Esophagus squamous epithelium (tissue), 5 donors: Measurements from ENCODE around the gene CACNA2D2. TPM values are rescaled to one million over a fixed set of nuclear protein-coding genes. Genes with fewer than 3 reads are reported as not detected.

Experiments used
- DNase-seq: peaks from one replicate; lab custom pipeline; 2025; lab: John Stamatoyannopoulos, UW
- H3K27ac ChIP-seq, 4 donors: fragments of 200-600 bp; sonication (generic); one replicate each; pipeline ENCODE4 v1.5.1; 2016 to 2019; ENCODE audit warnings: mild to moderate bottlenecking in 1 of 4
- H3K27me3 ChIP-seq, 4 donors: fragments of 200-600 bp; sonication (generic); 1 replicate in 3 of 4; 2 replicates in 1 of 4; pipeline versions ENCODE4 v1.5.1 to v1.6.0; 2017 to 2021; ENCODE audit warnings: antibody characterized with exemption in 1 of 4
- H3K36me3 ChIP-seq, 3 donors: fragments of 200-600 bp; sonication (generic); one replicate each; pipeline ENCODE4 v1.5.1; 2016 to 2019
- H3K4me1 ChIP-seq, 3 donors: fragments of 200-600 bp; sonication (generic); one replicate each; pipeline ENCODE4 v1.5.1; 2017 to 2019
- H3K4me3 ChIP-seq, 4 donors: fragments of 200-600 bp; sonication (generic); 1 replicate in 3 of 4; 2 replicates in 1 of 4; pipeline ENCODE4 v1.5.1; 2016 to 2019; ENCODE audit warnings: mild to moderate bottlenecking in 2 of 4, moderate library complexity in 1 of 4
- H3K9me3 ChIP-seq, 3 donors: fragments of 200-600 bp; sonication (generic); one replicate each; pipeline ENCODE4 v1.5.1; 2016 to 2019
- POLR2A ChIP-seq, 4 donors: fragments of 450-650 bp; IDR thresholded peaks; one replicate each; pipeline ENCODE4 v1.6.1; 2017; ENCODE audit warnings: antibody characterized with exemption in 4 of 4, mild to moderate bottlenecking in 4 of 4, moderate library complexity in 3 of 4
- WGBS, 2 donors: methylation state at CpG; one replicate each; pipeline ENCODE4 v1.1.5; 2018; 5-methylcytosine and 5-hydroxymethylcytosine counted together
- intact Hi-C: fragments of 100-400 bp; cut with DNase I; formaldehyde crosslinking; loops from one replicate; pipeline ENCODE4 v1.15.0; 2022
- total RNA-seq, 4 donors: library from RNA; depleted of rRNA; stranded (reverse); fragments of >200 nt; gene quantifications; one replicate each; pipeline ENCODE4 v1.1.0, GENCODE V29; 2016
- TF ChIP-seq, protein P1 (sequence below), 6 experiments: fragments of 450-650 bp in 4 of 6; fragments of 200-600 bp in 2 of 6; sonication (generic) in 2 of 6; IDR thresholded peaks; one replicate each; pipeline ENCODE4 v1.5.1; 2016 to 2019; ENCODE audit warnings: antibody characterized with exemption in 6 of 6, mild to moderate bottlenecking in 4 of 6, moderate library complexity in 4 of 6
- donor health status: DM: yes; HTN: yes; CAD: no.

The CACNA2D2 gene
- total RNA-seq, 4 donors from 2014 or later, result 0.18 to 0.57 (median 0.35) TPM; not detected in 1

DNA sequence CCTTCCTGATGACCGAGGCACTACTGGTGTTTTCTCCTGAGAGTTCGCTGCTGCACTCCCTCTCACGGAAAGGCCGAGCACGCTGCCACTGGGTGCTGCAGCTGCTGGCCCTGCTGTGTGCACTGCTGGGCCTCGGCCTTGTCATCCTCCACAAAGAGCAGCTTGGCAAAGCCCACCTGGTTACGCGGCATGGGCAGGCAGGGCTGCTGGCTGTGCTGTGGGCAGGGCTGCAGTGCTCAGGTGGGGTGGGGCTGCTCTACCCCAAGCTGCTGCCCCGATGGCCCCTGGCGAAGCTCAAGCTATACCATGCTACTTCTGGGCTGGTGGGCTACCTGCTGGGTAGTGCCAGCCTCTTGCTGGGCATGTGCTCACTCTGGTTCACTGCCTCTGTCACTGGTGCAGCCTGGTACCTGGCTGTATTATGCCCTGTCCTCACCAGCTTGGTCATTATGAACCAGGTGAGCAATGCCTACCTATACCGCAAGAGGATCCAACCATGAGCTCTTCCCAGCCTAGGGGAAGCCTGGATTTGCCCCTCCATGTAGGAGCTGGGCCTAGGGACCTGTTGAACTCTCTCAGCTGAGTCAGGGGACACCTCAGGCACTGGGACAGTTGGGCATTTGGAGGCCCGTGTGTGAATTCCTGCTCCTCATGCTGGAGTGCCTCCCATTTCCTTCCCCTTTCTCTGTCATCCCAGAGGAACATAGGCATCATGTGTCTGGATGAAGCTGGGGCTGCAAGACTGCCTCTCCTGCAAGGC, 150.0 kb downstream of the CACNA2D2 start:
- TF ChIP-seq, protein P1, sequence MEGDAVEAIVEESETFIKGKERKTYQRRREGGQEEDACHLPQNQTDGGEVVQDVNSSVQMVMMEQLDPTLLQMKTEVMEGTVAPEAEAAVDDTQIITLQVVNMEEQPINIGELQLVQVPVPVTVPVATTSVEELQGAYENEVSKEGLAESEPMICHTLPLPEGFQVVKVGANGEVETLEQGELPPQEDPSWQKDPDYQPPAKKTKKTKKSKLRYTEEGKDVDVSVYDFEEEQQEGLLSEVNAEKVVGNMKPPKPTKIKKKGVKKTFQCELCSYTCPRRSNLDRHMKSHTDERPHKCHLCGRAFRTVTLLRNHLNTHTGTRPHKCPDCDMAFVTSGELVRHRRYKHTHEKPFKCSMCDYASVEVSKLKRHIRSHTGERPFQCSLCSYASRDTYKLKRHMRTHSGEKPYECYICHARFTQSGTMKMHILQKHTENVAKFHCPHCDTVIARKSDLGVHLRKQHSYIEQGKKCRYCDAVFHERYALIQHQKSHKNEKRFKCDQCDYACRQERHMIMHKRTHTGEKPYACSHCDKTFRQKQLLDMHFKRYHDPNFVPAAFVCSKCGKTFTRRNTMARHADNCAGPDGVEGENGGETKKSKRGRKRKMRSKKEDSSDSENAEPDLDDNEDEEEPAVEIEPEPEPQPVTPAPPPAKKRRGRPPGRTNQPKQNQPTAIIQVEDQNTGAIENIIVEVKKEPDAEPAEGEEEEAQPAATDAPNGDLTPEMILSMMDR (IDR thresholded peaks at IDR 0.05), result no peak
- TF ChIP-seq POLR2A (IDR thresholded peaks at IDR 0.05), result no peak
- no peak overlapping the region for H3K4me3 ChIP-seq
- H3K27ac ChIP-seq, result no peak overlapping the region
- WGBS, 2 donors, result 73 to 74% methylated on average over 3 to 7 of the region's 12 CpGs
- intact Hi-C loops, result no loop called here
- H3K36me3 ChIP-seq, result peaks cover 20 to 70% (median 28%) of the 10 kb centered on the region in 3 donors
- no peak for DNase-seq
- no peaks in the 10 kb centered on the region for H3K9me3 ChIP-seq
- no peaks in the 10 kb centered on the region for H3K27me3 ChIP-seq
- peaks cover 44 to 92% (median 53%) of the 10 kb centered on the region in 3 donors for H3K4me1 ChIP-seq

DNA sequence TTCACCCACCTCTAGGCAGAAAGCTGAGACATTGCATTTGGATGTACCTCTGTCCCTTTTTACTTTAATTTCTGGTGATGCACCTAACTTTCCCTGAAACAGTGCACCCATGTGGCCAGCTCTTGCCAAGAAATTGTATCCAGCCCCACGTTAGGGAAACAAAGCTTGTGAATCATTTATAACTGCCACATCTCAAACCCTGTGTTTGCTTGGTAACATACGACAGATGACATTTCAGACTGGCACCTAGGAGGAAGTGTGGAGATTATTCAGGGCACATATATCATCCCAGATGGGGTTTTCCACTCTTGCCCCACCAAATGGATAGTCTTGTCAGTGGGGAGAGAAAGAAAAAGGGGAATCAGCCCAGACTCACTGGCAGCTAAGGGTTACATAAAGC, 150.7 kb downstream of the CACNA2D2 start:
- TF ChIP-seq POLR2A (IDR thresholded peaks at IDR 0.05), result no peak
- TF ChIP-seq, protein P1 (IDR thresholded peaks at IDR 0.05), result no peak
- H3K4me3 ChIP-seq, result no peak overlapping the region
- H3K4me1 ChIP-seq, result peaks cover 38 to 92% (median 46%) of the 10 kb centered on the region in 3 donors
- 8 to 31% methylated on average over 2 of the region's 2 CpGs for WGBS, 2 donors
- DNase-seq, result no peak
- no peak overlapping the region for H3K27ac ChIP-seq
- intact Hi-C loops, result no loop called here
- H3K36me3 ChIP-seq, result peaks cover 20 to 70% (median 27%) of the 10 kb centered on the region in 3 donors
- no peaks in the 10 kb centered on the region for H3K27me3 ChIP-seq
- no peaks in the 10 kb centered on the region for H3K9me3 ChIP-seq

GRCh38 chr3:50351323-50351697, 152.1 kb downstream of the CACNA2D2 start:
- Histone ChIP-seq H3K4me1 (peaks cover 23 to 92% (median 32%) of the 10 kb centered on the region in 3 donors), H3K9me3 (no peaks in the 10 kb centered on the region), H3K27ac (peak overlapping the region; percentile 87 to 99 (median 95)), H3K4me3 (peak overlapping the region; percentile 64 to 97 (median 79)), H3K27me3 (no peaks in the 10 kb centered on the region), H3K36me3 (peaks cover 20 to 59% (median 24%) of the 10 kb centered on the region in 3 donors)
- WGBS, 2 donors, result 28 to 39% methylated on average over 6 to 8 of the region's 11 CpGs
- DNase-seq, result no peak
- TF ChIP-seq POLR2A (IDR thresholded peaks at IDR 0.05), result no peak
- TF ChIP-seq, protein P1 (IDR thresholded peaks at IDR 0.05), result no peak
- intact Hi-C loops, result no loop called here

DNA sequence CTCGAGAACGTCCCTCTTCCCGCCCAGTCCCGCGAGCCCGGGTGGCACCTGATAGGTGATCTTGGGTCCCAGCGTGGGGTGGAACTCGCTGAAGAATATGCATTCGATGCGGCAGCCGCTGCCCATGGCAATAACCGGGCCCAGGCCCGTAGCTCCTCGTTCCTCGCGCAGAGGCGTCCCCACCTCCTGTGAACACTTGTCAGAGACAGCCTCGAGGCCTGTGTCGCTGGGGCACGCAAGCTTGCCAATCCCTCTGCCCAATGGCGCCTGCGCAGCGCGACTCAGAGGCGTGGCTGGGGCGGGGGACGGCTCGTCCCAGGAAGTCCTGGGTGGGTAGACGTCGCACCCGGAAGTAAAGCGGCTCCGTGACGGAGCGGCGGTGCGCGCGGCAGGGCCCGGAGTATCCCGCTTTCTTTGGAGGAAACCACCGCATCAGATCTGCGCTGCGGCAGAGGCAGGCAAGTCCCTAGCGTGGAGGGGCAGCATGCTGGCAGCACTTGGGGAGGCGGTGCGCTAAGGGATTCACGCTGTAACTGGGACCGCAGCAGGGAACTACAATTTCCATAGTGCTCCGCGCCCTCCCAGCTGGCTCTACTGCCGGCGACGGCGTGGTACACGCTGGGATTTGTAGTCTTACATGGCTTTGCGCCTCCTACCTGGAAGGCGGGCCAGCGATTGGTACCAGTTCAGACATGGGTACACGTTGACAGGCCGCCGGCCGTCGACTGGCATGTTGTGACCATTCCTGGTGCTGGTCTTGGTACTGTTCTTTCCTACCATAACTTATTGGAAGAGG, 152.7 kb downstream of the CACNA2D2 start, which contains the start of the genes CYB561D2 and NPRL2:
Gene CYB561D2 (plus strand): TSS at position 336 of the 796 bp plus-strand sequence. CDS start 572 bp downstream, outside the sequence.
Gene NPRL2 (minus strand): TSS at position 249 of the 796 bp plus-strand sequence. CDS start 123 bp downstream, at position 126.
- intact Hi-C loops, result no loop called here
- Histone ChIP-seq H3K4me1 (peaks cover 21 to 92% (median 29%) of the 10 kb centered on the region in 3 donors), H3K27ac (peak within 1 kb of the TSS; percentile 87 to 99 (median 95)), H3K36me3 (peaks cover 20 to 54% (median 24%) of the 10 kb centered on the region in 3 donors), H3K4me3 (peak within 1 kb of the TSS; percentile 64 to 97 (median 79)), H3K27me3 (no peaks in the 10 kb centered on the region), H3K9me3 (no peaks in the 10 kb centered on the region)
- TF ChIP-seq POLR2A (IDR thresholded peaks at IDR 0.05), result peak in 3 of 4 donors; percentile 4 to 89 (median 88)
- TF ChIP-seq, protein P1 (IDR thresholded peaks at IDR 0.05), result peak in 1 of 6 experiments; percentile 2
- 0% methylated on average over 3 to 14 of the region's 64 CpGs for WGBS, 2 donors
- DNase-seq, result peak; percentile 83
